LNCAP (cell line): ENCODE measurements around the gene STAG1.

Experiments used
- CTCF ChIP-seq: fragments of 450-650 bp; IDR thresholded peaks from 2 replicates; pipeline ENCODE4 v1.5.1; 2017; ENCODE audit warnings: mild to moderate bottlenecking

STAG1 gene

GRCh38 chr3:136544532-136544931 lies 207.6 kb downstream of the STAG1 start:
- no peak for TF ChIP-seq CTCF

- no peak for TF ChIP-seq CTCF
These were observed 208.8 kb downstream of the STAG1 start for GRCh38 chr3:136543385-136543784.

- TF ChIP-seq CTCF, result no peak
These were observed 216.3 kb downstream of the STAG1 start for GRCh38 chr3:136535906-136536305.

GRCh38 chr3:136532766-136533165 lies 219.4 kb downstream of the STAG1 start:
- TF ChIP-seq CTCF, result no peak

- TF ChIP-seq CTCF, result no peak
These were observed 234.1 kb downstream of the STAG1 start for GRCh38 chr3:136518102-136518501.

- no peak for TF ChIP-seq CTCF
These were observed 235.5 kb downstream of the STAG1 start for GRCh38 chr3:136516656-136517055.

- no peak for TF ChIP-seq CTCF
These were observed 236.1 kb downstream of the STAG1 start for GRCh38 chr3:136516095-136516494.

GRCh38 chr3:136513367-136513766 lies 238.8 kb downstream of the STAG1 start:
- TF ChIP-seq CTCF, result no peak
